HPDE6-E6E7 (cell line): ENCODE measurements around the gene PAK5.
A peak's percentile ranks its signal among the peaks of the same experiment; 100 is the strongest.
"Not testable (repeated sequence)": the region's sequence is repeated elsewhere in the genome, so short reads cannot be mapped to it uniquely, and the experiment has no call there.

Experiments
- DNase-seq: peaks from one replicate; pipeline ENCODE4 v3.0.0; 2011; ENCODE audit warnings: missing footprints; ENCODE audit errors: extremely low spot score

Gene PAK5

GRCh38 chr20:9686001-9686400 is 152.9 kb downstream of the PAK5 start:
- DNase-seq: no peak

GRCh38 chr20:9685011-9685410 is 153.9 kb downstream of the PAK5 start:
- no peak for DNase-seq

- no peak for DNase-seq
Measured at GRCh38 chr20:9677100-9677623, 161.7 kb downstream of the PAK5 start.

- no peak for DNase-seq
Measured at GRCh38 chr20:9672981-9673380, 165.9 kb downstream of the PAK5 start.

GRCh38 chr20:9672027-9672426 is 166.8 kb downstream of the PAK5 start:
- no peak for DNase-seq

GRCh38 chr20:9668381-9668780 is 170.5 kb downstream of the PAK5 start:
- no peak for DNase-seq

DNA sequence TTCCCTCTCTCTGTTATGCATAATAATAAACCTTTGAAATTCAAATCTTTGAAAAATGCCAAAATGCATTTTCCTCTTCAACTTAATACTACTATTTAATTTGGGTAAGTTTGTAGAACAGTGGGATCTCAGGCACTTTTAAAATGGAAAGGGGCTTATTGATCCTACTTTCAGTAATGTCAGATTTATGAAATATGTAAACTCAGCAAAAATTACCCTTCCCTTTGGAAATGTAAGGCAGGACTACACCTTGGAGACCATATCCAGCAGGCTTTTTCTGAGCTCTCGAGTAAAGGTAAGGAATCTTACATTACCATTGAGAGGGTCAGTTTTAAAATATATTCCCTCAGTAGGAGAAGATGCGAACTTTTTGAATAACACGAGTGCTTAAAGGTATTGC is 175.5 kb downstream of the PAK5 start:
- no peak for DNase-seq

DNA sequence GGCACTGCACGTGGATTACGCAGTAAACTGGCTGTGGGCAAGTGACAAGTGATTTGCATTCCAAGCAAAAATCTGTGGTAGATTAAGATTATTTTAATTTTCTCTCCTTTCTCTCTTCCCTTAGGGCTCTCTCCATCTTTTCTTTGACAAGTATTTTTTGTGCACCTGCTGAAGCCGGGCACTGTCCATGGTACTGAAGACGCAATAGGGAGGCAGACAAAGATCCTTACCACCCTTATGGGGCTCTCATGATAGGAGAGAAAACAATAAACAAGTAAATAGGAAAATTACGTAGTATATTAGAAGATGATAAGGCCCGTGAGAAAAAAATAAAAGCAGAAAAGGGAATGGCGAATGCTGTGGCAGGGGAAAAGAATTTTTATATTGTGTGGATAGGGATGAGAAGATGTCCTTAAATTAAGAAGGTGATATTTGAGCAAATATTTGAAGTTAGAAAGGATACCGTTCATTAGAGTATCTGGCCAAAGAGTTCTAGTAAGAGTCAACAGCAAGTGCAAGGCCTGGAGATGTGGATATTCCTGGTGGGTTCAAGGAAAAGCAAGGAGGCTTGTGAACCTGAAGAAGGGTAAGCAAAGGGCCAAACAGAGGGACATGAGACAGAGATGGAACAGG is 178.5 kb downstream of the PAK5 start:
- peak; percentile 25 for DNase-seq

GRCh38 chr20:9647741-9648140 is 191.1 kb downstream of the PAK5 start:
- DNase-seq: no peak

- DNase-seq: no peak
Measured at GRCh38 chr20:9646375-9646774, 192.5 kb downstream of the PAK5 start.

GRCh38 chr20:9642882-9643281 is 196.0 kb downstream of the PAK5 start:
- no peak for DNase-seq

DNA sequence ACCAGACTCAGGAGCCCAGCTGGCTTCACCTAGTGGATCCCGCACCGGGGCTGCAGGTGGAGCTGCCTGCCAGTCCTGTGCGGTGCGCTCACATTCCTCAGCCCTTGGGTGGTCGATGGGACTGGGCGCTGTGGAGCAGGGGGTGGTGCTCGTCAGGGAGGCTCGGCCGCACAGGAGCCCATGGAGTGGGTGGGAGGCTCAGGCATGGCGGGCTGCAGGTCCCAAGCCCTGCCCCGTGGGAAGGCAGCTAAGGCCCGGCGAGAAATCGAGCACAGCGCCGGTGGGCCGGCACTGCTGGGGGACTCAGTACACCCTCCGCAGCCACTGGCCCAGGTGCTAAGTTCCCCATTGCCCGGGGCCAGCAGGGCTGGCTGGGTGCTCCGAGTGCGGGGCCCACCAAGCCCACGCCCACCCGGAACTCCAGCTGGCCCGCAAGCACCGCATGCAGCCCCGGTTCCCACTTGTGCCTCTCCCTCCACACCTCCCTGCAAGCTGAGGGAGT is 197.3 kb downstream of the PAK5 start:
- not testable (repeated sequence) for DNase-seq

DNA sequence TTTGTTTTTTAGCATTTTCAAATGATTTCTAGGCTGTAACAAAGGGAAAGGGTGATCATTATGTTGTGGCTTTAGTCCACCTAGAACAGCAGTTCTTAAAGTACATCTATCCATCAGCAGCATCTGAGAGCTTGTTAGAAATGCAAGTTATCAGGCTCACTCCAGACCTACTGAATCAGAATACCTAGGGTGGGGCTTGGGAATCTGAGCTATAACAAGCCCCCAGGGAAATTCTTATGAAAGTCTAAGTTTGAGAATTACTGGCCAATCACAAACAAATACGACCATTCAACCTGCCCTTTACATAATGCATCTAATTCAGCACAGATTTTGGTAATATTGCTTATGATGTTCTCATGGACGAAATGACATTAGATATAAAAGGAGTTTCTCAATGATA is 201.0 kb downstream of the PAK5 start:
- no peak for DNase-seq

GRCh38 chr20:9635750-9636149 is 203.1 kb downstream of the PAK5 start:
- no peak for DNase-seq

GRCh38 chr20:9634327-9634726 is 204.5 kb downstream of the PAK5 start:
- no peak for DNase-seq

DNA sequence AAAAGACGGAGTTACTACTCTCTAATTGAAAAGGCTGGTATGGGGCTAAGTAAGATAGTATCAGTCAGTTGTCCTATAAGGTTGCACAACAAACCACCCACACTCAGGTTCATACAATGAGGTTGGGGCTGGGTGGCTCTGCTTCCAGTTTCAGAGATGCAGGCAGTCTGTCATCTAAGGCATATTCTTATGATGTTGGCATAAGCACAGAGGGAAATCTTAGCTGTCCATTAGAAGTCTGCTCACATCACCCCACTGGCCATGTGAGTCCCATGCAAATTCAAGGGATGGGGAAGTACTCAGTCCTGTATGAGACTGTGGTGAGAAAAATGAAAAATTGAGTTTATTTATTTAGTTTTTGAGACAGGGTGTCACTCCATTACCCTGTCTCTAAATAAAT is 205.9 kb downstream of the PAK5 start:
- DNase-seq: no peak

DNA sequence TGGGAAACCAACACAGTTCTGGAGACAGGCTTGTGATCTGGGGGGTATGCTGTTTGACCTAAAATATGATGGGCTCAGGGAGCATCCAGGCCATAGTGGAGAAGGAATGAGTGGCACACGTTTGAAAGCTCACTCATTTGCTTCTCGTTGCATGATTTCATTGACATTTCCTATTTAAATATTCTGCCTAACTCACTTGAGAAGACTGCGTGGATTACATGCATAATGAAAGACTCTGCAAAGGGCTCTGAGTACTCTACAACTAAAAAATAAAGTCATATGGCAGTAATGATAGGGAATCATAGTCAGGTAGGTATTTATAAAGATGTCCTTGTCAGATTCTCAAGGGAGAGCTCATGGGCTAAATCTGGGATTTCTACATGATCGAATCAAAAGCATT is 206.6 kb downstream of the PAK5 start:
- DNase-seq: no peak

GRCh38 chr20:9630554-9630953 is 208.3 kb downstream of the PAK5 start:
- no peak for DNase-seq

DNA sequence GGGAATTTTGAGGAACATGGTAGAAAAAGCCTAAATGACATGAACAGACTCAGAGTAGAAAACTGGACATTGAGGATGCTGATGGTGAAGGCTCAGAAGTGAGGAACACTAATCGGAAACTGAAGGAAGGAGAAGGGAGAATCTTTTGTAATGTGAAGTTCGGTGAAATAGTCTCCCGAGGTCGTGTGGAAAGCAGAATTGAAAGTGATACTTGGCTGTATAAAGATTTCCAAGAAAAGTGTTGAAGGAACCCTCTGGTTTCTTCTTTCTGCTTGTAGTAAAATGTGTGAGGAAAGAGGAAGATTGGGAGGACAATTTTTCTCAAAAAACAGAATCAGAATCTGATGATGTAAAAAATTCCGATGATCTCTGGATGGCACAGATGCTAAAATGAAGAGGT is 209.0 kb downstream of the PAK5 start:
- DNase-seq: no peak

DNA sequence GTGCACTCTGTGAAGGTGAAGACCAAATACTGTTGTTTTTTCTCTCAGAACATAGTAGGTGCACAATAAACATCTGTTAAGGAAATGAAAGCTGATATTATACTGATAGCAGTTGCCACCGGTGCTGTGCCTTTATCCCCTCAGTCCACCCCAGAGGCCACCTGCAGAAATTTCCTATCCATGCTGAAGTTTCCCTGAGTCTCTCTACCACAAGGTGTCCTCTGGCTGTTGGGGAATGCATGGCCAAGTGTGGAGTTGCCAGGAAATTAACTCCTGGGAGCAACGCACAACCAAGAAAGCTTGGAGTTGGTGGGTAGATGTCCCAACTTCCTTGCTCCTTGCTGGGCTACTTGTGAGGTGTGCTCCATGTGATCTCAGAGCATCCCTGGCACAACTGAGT is 210.3 kb downstream of the PAK5 start:
- DNase-seq: no peak

- DNase-seq: no peak
Measured at GRCh38 chr20:9628141-9628540, 210.7 kb downstream of the PAK5 start.

DNA sequence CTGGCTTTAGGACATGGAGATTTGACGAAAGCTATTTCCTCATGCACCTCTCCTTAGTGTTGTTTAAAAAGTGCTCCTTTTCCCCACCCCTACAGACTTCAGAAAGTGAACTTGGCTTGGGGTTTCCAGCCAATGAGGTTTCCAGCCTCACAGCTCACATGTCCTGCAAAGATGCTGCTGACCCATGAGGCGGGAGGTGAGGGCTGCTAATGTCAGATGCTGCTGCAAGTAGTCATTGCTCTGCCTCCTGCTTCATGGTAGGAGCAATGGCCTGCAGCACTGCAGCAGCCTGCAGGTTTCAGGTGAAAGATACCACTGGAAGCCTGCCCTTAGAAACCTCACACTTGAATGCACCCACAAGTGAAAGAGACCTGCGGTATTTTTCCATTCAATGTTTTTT is 211.7 kb downstream of the PAK5 start:
- DNase-seq: no peak

DNA sequence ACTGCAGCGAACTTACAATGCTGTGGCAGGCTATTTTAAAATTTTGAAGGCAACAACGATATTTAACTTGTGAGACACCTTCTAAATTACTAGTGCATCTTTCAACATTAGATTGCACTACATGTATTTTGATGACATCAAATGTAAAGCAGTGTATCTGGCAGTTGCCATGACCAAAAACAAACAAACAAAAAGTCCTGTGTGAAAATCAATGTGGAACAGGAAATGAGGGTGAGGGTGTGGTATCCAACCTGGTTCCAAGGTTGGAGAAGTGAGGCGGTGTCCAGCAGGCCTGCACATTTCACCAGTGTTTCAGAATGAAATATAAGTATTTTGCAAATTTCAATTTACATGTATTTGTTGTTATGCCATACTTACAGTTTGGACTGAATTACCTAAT is 212.5 kb downstream of the PAK5 start:
- DNase-seq: no peak

GRCh38 chr20:9617940-9618339 is 220.9 kb downstream of the PAK5 start:
- peak; percentile 38 for DNase-seq
